ENCODE measurements around the gene FOXD2.

DNA sequence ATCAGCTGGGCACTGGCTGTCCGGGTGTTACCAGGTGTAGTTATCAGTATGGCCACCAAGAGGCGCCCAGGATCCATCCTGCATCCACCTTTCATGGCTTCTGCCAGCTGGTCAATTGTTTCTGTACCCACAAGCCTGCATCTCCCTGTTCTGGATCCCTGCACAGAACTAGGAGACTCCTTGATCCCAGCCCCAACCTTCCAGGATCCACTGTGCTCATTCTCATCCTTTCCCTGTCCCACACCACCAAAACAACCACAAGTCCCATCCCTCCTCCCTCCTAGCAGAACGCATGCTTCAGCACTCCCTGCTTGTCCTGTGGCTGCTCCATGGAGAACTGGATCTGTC lies 49.0 kb upstream of the FOXD2 start:
- TF ChIP-seq, protein P1, sequence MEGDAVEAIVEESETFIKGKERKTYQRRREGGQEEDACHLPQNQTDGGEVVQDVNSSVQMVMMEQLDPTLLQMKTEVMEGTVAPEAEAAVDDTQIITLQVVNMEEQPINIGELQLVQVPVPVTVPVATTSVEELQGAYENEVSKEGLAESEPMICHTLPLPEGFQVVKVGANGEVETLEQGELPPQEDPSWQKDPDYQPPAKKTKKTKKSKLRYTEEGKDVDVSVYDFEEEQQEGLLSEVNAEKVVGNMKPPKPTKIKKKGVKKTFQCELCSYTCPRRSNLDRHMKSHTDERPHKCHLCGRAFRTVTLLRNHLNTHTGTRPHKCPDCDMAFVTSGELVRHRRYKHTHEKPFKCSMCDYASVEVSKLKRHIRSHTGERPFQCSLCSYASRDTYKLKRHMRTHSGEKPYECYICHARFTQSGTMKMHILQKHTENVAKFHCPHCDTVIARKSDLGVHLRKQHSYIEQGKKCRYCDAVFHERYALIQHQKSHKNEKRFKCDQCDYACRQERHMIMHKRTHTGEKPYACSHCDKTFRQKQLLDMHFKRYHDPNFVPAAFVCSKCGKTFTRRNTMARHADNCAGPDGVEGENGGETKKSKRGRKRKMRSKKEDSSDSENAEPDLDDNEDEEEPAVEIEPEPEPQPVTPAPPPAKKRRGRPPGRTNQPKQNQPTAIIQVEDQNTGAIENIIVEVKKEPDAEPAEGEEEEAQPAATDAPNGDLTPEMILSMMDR (IDR thresholded peaks at IDR 0.05), result peak; percentile 69
- no peak for TF ChIP-seq EZH2phosphoT487 (IDR thresholded peaks at IDR 0.05; ENCODE audit: borderline replicate concordance, low read depth)
- no peak for TF ChIP-seq MXI1 (IDR thresholded peaks at IDR 0.05; ENCODE audit: low read depth, low read length)
- TF ChIP-seq RXRA (IDR thresholded peaks at IDR 0.05; ENCODE audit: borderline replicate concordance, low read depth), result no peak
- no peak for TF ChIP-seq EP300 (IDR thresholded peaks at IDR 0.05; ENCODE audit: borderline replicate concordance in 1 of 2, low read depth in 1 of 2, low read length in 1 of 2)
- TF ChIP-seq, protein P2, sequence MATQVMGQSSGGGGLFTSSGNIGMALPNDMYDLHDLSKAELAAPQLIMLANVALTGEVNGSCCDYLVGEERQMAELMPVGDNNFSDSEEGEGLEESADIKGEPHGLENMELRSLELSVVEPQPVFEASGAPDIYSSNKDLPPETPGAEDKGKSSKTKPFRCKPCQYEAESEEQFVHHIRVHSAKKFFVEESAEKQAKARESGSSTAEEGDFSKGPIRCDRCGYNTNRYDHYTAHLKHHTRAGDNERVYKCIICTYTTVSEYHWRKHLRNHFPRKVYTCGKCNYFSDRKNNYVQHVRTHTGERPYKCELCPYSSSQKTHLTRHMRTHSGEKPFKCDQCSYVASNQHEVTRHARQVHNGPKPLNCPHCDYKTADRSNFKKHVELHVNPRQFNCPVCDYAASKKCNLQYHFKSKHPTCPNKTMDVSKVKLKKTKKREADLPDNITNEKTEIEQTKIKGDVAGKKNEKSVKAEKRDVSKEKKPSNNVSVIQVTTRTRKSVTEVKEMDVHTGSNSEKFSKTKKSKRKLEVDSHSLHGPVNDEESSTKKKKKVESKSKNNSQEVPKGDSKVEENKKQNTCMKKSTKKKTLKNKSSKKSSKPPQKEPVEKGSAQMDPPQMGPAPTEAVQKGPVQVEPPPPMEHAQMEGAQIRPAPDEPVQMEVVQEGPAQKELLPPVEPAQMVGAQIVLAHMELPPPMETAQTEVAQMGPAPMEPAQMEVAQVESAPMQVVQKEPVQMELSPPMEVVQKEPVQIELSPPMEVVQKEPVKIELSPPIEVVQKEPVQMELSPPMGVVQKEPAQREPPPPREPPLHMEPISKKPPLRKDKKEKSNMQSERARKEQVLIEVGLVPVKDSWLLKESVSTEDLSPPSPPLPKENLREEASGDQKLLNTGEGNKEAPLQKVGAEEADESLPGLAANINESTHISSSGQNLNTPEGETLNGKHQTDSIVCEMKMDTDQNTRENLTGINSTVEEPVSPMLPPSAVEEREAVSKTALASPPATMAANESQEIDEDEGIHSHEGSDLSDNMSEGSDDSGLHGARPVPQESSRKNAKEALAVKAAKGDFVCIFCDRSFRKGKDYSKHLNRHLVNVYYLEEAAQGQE (IDR thresholded peaks at IDR 0.05; ENCODE audit: low read depth, low read length), result no peak
- no peak for TF ChIP-seq CHD2 (IDR thresholded peaks at IDR 0.05; ENCODE audit: low read length, partially characterized antibody)
- TF ChIP-seq NFIC (IDR thresholded peaks at IDR 0.05; ENCODE audit: borderline replicate concordance), result no peak
